T-helper 1 cell treated with Interleukin-12 subunit alpha and Interleukin-12 subunit beta and Interleukin-4 antibody, amounts not matched to agents 30 μg/mL and 1 μg/mL, for 36 hours (primary cell): ENCODE measurements around the gene LYST.
A peak's percentile ranks its signal among the peaks of the same experiment; 100 is the strongest.

Source experiments
- H3K27ac Mint-ChIP-seq: one replicate; pipeline ENCODE4 v1.8.0; 2021; ENCODE audit warnings: mild to moderate bottlenecking, mixed read lengths
- H3K27me3 Mint-ChIP-seq: one replicate; pipeline ENCODE4 v1.8.0; 2021; ENCODE audit warnings: low read depth, mixed read lengths
- H3K36me3 Mint-ChIP-seq: one replicate; pipeline ENCODE4 v1.8.0; 2021; ENCODE audit warnings: low read depth, mixed read lengths
- H3K4me1 Mint-ChIP-seq: one replicate; pipeline ENCODE4 v1.8.0; 2021; ENCODE audit warnings: low read depth, mixed read lengths
- H3K4me3 Mint-ChIP-seq: one replicate; pipeline ENCODE4 v1.8.0; 2021; ENCODE audit warnings: mild to moderate bottlenecking, moderate library complexity, mixed read lengths
- H3K9me3 Mint-ChIP-seq: one replicate; pipeline ENCODE4 v1.8.0; 2021; ENCODE audit warnings: mixed read lengths

LYST gene

DNA sequence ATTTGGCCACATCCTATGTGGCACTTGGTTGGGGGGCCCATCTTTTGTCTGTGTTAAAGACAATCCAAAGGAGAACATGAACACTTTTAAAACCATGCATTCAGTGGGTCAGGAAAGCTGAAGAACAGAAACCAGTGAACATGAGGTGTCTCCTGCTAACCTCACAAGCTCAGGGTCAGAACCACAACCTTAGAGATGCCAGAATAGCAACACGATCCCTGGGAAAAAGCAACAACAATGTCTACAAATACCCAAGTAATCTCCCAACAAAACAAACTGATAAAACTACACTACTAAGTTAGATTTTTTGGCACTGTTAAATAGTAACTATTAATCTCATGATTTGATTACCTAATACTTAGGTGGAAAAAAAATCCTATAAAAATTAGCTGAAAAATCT lies 183.1 kb downstream of the LYST start:
- Mint-ChIP-seq H3K36me3 (peaks cover 25% of the 10 kb centered on the region), H3K4me3 (no peak overlapping the region), H3K9me3 (no peaks in the 10 kb centered on the region), H3K27me3 (no peaks in the 10 kb centered on the region), H3K27ac (no peak overlapping the region), H3K4me1 (no peaks in the 10 kb centered on the region)

DNA sequence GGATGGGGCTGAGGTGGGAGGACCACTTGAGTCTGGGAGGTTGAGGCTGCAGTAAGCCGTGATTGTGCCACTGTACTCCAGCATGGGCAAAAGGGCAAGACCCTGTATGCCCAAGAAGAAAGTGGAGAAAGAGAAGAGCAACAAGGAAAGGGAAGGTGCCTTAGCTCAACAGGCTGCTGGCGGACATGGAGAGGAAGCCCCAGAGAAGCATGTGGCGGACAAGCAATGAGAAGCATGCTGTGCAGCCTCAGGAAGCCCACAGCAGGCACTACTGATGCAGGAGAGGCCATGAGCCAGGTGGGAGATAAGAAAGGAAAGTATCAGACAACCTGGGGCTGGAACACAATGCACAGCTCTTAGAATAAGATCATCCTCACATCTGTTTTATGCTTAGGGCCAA lies 184.5 kb downstream of the LYST start:
- H3K27me3 Mint-ChIP-seq, result no peaks in the 10 kb centered on the region
- H3K27ac Mint-ChIP-seq, result no peak overlapping the region
- H3K36me3 Mint-ChIP-seq, result peaks cover 22% of the 10 kb centered on the region
- no peaks in the 10 kb centered on the region for H3K4me1 Mint-ChIP-seq
- no peak overlapping the region for H3K4me3 Mint-ChIP-seq
- no peaks in the 10 kb centered on the region for H3K9me3 Mint-ChIP-seq

DNA sequence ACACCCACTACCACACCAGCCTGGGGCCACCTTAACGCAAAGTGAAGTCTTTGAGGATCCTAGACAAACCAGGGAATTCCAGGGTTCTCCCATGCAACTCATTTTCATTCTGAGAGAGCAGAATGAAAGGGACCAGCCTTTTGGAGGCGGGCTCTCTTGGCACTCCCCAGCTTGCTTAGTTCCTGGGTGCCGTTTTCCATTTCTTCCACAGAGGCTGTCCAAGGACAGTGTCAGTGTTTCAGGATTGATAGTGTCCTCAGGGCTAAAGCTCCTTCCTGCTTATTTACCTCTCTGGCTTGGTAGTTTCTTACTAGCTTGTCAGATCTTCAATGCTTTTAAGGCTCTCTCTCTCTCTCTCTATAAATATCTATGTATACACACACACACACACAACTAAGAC lies 187.1 kb downstream of the LYST start:
- Mint-ChIP-seq H3K4me1 (peaks cover 1% of the 10 kb centered on the region), H3K36me3 (peaks cover 38% of the 10 kb centered on the region), H3K9me3 (peaks cover 18% of the 10 kb centered on the region), H3K27ac (no peak overlapping the region), H3K4me3 (no peak overlapping the region), H3K27me3 (no peaks in the 10 kb centered on the region)

DNA sequence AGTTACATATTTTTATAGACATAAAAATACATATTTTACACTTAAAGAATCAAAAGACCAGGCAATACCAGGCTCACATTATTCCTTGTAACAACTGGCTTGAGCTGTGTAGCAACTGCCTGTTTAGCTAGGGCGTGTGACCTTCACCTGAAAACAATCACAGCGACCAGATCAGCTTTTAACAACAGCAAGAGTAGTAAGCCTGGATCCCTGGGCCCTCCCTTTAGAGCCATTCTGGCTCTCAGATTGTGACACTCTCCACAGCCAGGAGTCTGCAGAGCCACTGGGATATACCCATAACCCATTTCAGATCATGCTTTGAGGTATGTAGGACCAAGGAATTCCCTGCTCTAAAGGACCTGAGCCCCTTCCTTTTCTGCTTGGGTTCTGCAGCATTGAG lies 187.7 kb downstream of the LYST start:
- Mint-ChIP-seq H3K27ac (no peak overlapping the region), H3K4me1 (peaks cover 1% of the 10 kb centered on the region), H3K9me3 (peaks cover 21% of the 10 kb centered on the region), H3K27me3 (no peaks in the 10 kb centered on the region), H3K36me3 (peaks cover 41% of the 10 kb centered on the region), H3K4me3 (no peak overlapping the region)

DNA sequence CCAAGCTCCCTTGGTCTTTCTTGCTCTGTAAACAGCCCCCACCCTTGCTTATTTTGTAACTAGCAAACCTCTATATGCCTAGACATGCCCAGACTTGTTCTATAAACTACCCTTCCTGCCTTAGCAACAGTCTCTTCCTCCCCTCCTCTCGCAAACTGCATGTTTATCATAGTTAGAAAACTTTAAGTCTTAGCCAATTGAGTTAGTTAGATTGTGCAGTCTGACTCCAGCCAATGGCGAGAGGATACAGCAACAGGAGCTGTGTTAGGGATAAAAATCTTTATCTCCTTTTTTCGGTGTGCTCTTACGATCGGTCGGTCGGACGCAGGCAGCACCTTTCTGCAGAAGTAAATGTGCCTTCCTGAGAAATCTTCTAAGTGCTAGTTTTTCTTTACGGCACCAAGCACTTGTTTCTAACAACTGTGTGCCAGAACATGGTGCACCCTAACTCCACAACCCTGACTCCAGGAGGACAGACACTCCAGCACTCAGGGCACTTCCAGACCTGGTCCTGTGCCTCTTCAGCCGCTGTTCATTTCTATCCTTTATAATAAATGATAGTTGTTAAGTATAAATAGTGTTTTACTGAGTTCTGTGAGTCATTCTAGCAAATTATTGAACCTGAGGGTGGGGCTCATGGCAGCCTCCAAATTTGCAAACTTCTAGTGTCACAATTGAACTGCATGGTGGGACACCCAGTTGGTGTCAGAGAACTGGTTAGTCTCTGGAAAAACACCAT lies 191.4 kb downstream of the LYST start:
- Mint-ChIP-seq H3K27me3 (no peaks in the 10 kb centered on the region), H3K4me3 (no peak overlapping the region), H3K4me1 (peaks cover 1% of the 10 kb centered on the region), H3K9me3 (peaks cover 53% of the 10 kb centered on the region), H3K27ac (peak overlapping the region; percentile 15), H3K36me3 (peaks cover 65% of the 10 kb centered on the region)

DNA sequence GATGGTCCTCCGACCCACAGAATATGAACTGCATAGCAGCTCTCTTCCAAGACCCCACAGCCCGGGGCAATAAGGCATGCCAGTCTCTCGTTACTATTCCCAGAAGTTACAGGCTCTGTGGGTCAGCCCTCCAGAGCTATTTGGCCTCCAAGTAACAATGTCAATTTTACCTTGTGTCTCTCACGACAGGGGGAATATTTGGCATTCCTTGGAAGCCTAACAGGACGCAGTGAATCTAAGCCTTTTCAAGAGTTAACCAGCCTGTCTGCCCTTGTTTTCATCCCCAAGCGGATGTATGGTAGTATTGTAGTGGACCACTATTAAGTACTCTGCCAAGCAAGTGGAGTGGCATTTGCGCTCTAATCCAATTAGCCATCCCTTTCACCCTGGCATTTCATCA lies 192.7 kb downstream of the LYST start:
- Mint-ChIP-seq H3K4me1 (peaks cover 1% of the 10 kb centered on the region), H3K27ac (no peak overlapping the region), H3K4me3 (no peak overlapping the region), H3K27me3 (no peaks in the 10 kb centered on the region), H3K36me3 (peaks cover 75% of the 10 kb centered on the region), H3K9me3 (peaks cover 64% of the 10 kb centered on the region)

DNA sequence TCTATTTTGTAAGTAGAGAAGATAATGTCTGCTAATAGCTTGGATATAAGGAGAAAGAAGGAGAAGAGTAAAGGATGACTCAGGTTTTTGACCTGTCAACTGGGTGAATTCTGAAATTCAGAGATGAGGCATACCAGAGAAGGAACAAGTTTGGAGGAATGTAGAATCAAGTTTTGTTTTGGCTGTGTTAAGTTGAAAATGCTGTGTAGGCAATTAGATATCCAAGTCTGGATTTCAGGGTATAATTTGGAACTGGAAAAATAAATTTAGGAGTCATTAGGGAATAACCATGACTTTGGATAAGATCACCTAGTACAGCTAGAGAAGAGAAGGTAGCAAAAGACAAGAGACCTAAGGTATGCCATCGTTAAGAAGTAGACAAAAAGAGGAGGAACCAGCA lies 194.7 kb downstream of the LYST start:
- Mint-ChIP-seq H3K9me3 (peaks cover 70% of the 10 kb centered on the region), H3K4me1 (peaks cover 1% of the 10 kb centered on the region), H3K4me3 (no peak overlapping the region), H3K27me3 (no peaks in the 10 kb centered on the region), H3K27ac (no peak overlapping the region), H3K36me3 (peaks cover 81% of the 10 kb centered on the region)

DNA sequence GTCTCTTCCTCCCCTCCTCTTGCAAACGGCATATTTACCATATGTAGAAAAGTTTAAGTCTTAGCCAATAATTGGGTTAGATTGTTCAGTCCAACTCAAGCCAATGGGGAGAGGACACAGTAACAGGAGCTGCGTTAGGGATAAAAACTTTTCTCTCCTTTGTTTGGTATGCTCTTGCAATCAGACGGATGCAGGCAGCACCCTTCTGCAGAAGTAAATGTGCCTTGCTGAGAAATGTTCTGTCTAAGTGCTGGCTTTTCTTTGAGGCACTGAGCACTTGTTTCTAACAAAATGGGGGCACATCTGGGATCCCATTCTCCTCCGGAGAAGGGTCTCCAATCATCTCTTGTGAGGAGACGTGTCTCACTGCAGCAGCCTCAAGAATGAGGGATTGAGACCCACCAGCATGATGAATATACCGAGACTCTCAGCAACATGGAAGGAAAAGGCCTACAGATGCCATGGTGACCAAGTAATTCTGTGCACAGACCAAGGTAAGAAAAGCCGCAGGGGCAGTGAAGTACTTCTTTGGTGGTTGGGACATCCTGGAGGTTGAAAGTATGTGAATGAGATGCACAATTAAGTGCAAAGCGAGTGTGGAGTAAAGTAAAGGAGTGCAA lies 196.4 kb downstream of the LYST start:
- Mint-ChIP-seq H3K36me3 (peaks cover 68% of the 10 kb centered on the region), H3K27me3 (no peaks in the 10 kb centered on the region), H3K27ac (peak overlapping the region; percentile 28), H3K4me1 (peaks cover 1% of the 10 kb centered on the region), H3K9me3 (peaks cover 58% of the 10 kb centered on the region), H3K4me3 (no peak overlapping the region)

DNA sequence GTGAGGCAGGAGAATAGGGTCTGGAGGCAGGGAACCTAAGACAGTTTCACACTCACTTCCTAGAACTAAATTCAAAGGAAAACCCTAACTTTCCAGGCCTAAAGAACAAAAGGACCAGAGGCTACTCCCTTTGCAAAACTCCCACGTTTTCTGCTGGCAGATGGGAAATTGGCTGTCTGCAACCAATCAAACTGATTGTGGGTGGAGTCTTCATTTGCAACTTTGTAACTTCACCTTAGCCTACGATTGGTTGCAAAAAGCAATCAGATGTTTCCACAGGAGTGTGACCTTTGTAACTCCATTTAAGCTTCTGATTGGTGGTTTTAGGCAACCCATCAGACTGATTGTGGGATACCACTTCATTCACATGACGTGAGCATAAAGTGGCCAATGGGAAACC lies 197.4 kb downstream of the LYST start:
- no peak overlapping the region for H3K27ac Mint-ChIP-seq
- H3K9me3 Mint-ChIP-seq, result peaks cover 51% of the 10 kb centered on the region
- peaks cover 62% of the 10 kb centered on the region for H3K36me3 Mint-ChIP-seq
- H3K27me3 Mint-ChIP-seq, result no peaks in the 10 kb centered on the region
- no peak overlapping the region for H3K4me3 Mint-ChIP-seq
- H3K4me1 Mint-ChIP-seq, result no peaks in the 10 kb centered on the region

DNA sequence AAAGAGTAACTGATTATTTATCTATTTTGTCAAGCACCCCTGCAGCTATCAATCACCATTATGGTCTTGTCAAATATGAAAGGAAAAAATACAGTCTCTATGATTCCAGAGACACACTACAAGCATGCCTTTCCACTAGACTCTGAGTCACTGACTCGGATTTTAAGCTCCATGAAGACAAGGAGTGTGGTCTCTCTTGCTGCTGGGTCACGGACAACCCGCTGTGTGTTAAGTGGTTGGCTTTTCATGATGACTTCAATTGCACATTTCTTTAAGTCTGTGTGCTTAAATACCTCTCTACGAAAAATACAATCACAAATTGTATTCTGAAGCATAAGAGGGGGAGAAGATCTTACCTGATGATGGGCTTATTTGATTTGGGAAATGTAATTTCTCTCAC lies 203.1 kb downstream of the LYST start:
- Mint-ChIP-seq H3K4me3 (no peak overlapping the region), H3K27ac (no peak overlapping the region), H3K9me3 (peaks cover 2% of the 10 kb centered on the region), H3K27me3 (no peaks in the 10 kb centered on the region), H3K4me1 (no peaks in the 10 kb centered on the region), H3K36me3 (peaks cover 26% of the 10 kb centered on the region)

DNA sequence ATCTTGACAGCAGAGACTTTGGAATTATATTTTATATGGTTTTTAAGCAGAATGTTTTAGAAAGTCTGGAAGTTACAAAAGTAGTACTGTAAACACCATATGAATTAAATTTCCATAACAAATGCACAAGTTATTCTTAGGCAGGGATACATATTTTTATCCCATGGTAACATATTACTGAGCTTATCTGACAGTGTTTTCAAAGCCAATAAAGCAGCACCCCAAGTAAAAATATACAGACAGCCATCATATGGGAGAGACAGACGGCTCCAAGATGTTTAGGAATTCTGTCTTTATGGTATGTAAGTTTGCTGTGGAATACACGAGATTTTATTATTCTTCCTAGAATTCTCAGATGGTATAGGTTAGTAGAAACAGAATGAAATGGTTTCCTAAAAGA lies 205.1 kb downstream of the LYST start:
- no peak overlapping the region for H3K4me3 Mint-ChIP-seq
- H3K4me1 Mint-ChIP-seq, result peaks cover 1% of the 10 kb centered on the region

DNA sequence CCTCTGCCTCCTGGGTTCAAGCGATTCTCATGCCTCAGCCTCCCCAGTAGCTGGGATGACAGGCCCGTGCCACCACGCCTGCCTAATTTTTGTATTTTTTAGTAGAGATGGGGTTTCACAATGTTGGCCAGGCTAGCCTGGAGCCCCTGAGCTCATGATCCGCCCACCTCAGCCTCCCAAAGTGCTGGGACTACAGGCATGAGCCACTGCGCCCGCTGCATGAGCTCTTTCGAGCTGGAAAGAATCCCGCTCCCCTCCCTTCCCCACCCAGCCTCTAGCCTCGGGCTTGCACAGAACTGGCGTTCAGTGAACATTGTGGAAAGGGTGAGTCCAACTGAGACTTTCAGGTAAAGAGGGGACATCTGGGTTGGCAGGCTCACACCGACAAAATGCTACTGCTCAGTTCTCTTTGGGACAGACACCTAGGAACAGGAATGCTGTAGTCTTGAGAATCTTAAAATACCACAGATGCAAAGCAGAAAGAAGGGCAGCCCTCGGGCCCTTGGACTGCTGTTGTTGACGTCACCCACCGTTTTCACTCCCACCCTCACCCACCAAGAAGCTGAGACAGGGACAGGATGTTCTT lies 207.4 kb downstream of the LYST start:
- H3K36me3 Mint-ChIP-seq, result peaks cover 16% of the 10 kb centered on the region
- H3K27ac Mint-ChIP-seq, result no peak overlapping the region
- no peak overlapping the region for H3K4me3 Mint-ChIP-seq
- no peaks in the 10 kb centered on the region for H3K9me3 Mint-ChIP-seq
- peaks cover 1% of the 10 kb centered on the region for H3K4me1 Mint-ChIP-seq
- peaks cover 15% of the 10 kb centered on the region for H3K27me3 Mint-ChIP-seq

More for the DNA sequence above, 205.1 kb downstream of the LYST start:
- no peak overlapping the region for H3K27ac Mint-ChIP-seq
- peaks cover 21% of the 10 kb centered on the region for H3K36me3 Mint-ChIP-seq
- H3K27me3 Mint-ChIP-seq, result peaks cover 4% of the 10 kb centered on the region
- no peaks in the 10 kb centered on the region for H3K9me3 Mint-ChIP-seq

DNA sequence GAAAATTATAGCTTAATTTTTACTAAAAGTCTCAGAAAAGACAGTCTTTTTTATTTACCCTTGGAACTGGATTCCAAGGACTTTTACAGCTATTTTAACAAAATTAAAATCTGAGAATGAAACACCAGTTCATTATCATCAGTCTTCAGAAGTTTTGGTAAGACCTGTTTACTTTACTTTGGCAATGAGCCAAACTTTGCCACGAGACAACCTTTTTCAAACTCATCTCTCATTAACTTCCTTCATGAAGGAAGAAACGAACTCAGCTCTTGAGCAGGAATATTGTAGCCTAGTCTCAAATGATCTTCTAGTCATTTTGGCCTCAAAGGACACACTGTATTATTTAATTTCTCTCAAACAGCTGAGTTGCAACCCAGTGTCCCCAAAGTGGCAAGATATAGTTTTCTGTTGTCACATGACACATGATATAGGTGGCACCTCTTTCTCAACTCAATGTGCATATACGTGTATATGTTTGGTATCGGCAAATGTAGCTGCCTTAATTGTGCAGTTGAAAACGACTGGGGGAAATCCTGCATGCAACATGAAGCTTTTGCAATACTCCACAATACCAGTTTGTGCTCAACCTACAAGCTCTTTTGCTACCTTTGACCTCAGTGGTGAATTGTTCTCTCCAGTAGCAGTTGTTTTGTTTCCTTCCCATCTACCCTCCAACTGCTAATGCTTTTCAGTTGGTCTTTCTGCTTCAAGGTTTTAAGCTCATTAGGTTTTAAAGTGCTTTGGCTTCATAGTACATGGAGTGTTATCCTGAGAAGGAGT lies 208.8 kb downstream of the LYST start:
- Mint-ChIP-seq H3K36me3 (peaks cover 13% of the 10 kb centered on the region), H3K27me3 (peaks cover 27% of the 10 kb centered on the region), H3K9me3 (no peaks in the 10 kb centered on the region), H3K4me1 (peaks cover 1% of the 10 kb centered on the region), H3K27ac (no peak overlapping the region), H3K4me3 (no peak overlapping the region)

DNA sequence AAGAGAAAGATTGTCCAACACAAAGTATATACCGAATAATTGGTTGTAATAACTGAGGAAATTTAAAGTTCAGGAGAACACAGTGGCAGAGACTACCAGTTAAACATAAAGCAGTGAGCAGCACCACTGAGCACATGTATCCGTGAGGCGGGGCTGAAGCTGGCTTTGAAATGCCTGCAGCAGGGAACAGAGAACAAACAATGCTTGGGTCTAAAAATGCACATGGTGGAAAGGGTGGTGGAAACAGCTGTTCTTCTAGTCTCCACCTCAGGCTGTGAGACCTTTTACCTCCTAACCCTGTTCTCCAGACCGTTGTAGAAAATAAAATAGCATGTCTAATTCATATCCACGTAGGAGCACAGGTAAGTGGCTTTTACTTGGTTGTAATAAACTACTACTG lies 209.4 kb downstream of the LYST start:
- H3K27me3 Mint-ChIP-seq, result peaks cover 33% of the 10 kb centered on the region
- peaks cover 1% of the 10 kb centered on the region for H3K4me1 Mint-ChIP-seq
- H3K36me3 Mint-ChIP-seq, result peaks cover 8% of the 10 kb centered on the region
- H3K9me3 Mint-ChIP-seq, result no peaks in the 10 kb centered on the region
- H3K4me3 Mint-ChIP-seq, result no peak overlapping the region
- no peak overlapping the region for H3K27ac Mint-ChIP-seq
